Ishikawa (cell line): ENCODE data around the gene BLCAP.

ENCODE experiments used
- CEBPB ChIP-seq: IDR thresholded peaks from 2 replicates; pipeline ENCODE4 v1.6.1; 2012
- CREB1 ChIP-seq: IDR thresholded peaks from 2 replicates; pipeline ENCODE4 v1.6.1; 2012; ENCODE audit warnings: low read depth
- EGR1 ChIP-seq: IDR thresholded peaks from 2 replicates; pipeline ENCODE4 v1.6.1; 2012
- EP300 ChIP-seq: IDR thresholded peaks from 2 replicates; pipeline ENCODE4 v1.6.1; 2012; ENCODE audit warnings: borderline replicate concordance
- FOXM1 ChIP-seq: IDR thresholded peaks from 2 replicates; pipeline ENCODE4 v1.6.1; 2012; ENCODE audit warnings: low read depth, borderline replicate concordance
- MAX ChIP-seq: IDR thresholded peaks from 2 replicates; pipeline ENCODE4 v1.6.1; 2012
- NFIC ChIP-seq: IDR thresholded peaks from 2 replicates; pipeline ENCODE4 v1.6.1; 2012
- RAD21 ChIP-seq: IDR thresholded peaks from 2 replicates; pipeline ENCODE4 v1.6.1; 2012; ENCODE audit warnings: low read depth
- REST ChIP-seq: IDR thresholded peaks from 2 replicates; pipeline ENCODE4 v1.6.1; 2012; ENCODE audit warnings: low read depth, mild to moderate bottlenecking
- TAF1 ChIP-seq: IDR thresholded peaks from 2 replicates; pipeline ENCODE4 v1.6.1; 2012; ENCODE audit warnings: low read depth, mild to moderate bottlenecking
- TCF12 ChIP-seq: IDR thresholded peaks from 2 replicates; pipeline ENCODE4 v1.6.1; 2012; ENCODE audit warnings: low read depth
- TEAD4 ChIP-seq: IDR thresholded peaks from 2 replicates; pipeline ENCODE4 v1.6.1; 2012
- USF1 ChIP-seq: IDR thresholded peaks from 2 replicates; pipeline ENCODE4 v1.6.1; 2012
- YY1 ChIP-seq: IDR thresholded peaks from 2 replicates; pipeline ENCODE4 v1.6.1; 2012; ENCODE audit warnings: low read depth
- ZBTB7A ChIP-seq: IDR thresholded peaks from 2 replicates; pipeline ENCODE4 v1.6.1; 2012; ENCODE audit warnings: low read depth

The BLCAP gene

GRCh38 chr20:37562695-37563480 lies 35.2 kb upstream of the BLCAP start:
- no peak for TF ChIP-seq EP300
- no peak for TF ChIP-seq REST
- TF ChIP-seq NFIC, result no peak
- no peak for TF ChIP-seq TAF1
- no peak for TF ChIP-seq MAX
- TF ChIP-seq ZBTB7A, result no peak

GRCh38 chr20:37560629-37561028 lies 33.0 kb upstream of the BLCAP start:
- TF ChIP-seq TCF12, result no peak
- no peak for TF ChIP-seq ZBTB7A
- no peak for TF ChIP-seq TEAD4
- TF ChIP-seq USF1, result no peak
- TF ChIP-seq MAX, result no peak
- TF ChIP-seq REST, result no peak
- TF ChIP-seq YY1, result no peak
- no peak for TF ChIP-seq CREB1
- no peak for TF ChIP-seq EGR1
- no peak for TF ChIP-seq CEBPB
- no peak for TF ChIP-seq TAF1
- no peak for TF ChIP-seq RAD21
- no peak for TF ChIP-seq EP300
- no peak for TF ChIP-seq FOXM1
- TF ChIP-seq NFIC, result no peak

GRCh38 chr20:37559312-37560027 lies 31.8 kb upstream of the BLCAP start:
- TF ChIP-seq RAD21 (no peak), NFIC (no peak), MAX (no peak), EP300 (no peak), REST (no peak), ZBTB7A (no peak), TCF12 (no peak), FOXM1 (no peak), YY1 (no peak), CREB1 (no peak), TEAD4 (no peak), TAF1 (no peak), USF1 (no peak)

GRCh38 chr20:37558779-37559178 lies 31.1 kb upstream of the BLCAP start:
- TF ChIP-seq TAF1 (no peak), FOXM1 (no peak), USF1 (no peak), TEAD4 (no peak), MAX (no peak), CREB1 (no peak), NFIC (no peak)
